ENCODE measurements around the gene KCNK7. TPM values are rescaled to one million over a fixed set of nuclear protein-coding genes. Genes with fewer than 3 reads are reported as not detected.

Gene KCNK7
- polyA plus RNA-seq, 3 donors = 0.20 to 4.4 (median 3.2) TPM

- H3K27ac ChIP-seq (ENCODE audit: low read depth, low read length) = no peak overlapping the region
- 86 to 94% (median 94%) methylated on average over 4 of the region's 4 CpGs for WGBS, 3 donors
Measured at GRCh38 chr11:65554842-65555430, 40.7 kb downstream of the KCNK7 start.

GRCh38 chr11:65554057-65554818 is 41.4 kb downstream of the KCNK7 start:
- WGBS, 3 donors = 82 to 89% (median 88%) methylated on average over 23 to 27 of the region's 27 CpGs
- H3K27ac ChIP-seq (ENCODE audit: low read depth, low read length) = no peak overlapping the region

- 56 to 82% (median 75%) methylated on average over 26 to 37 of the region's 37 CpGs for WGBS, 3 donors
- no peak overlapping the region for H3K27ac ChIP-seq (ENCODE audit: low read depth, low read length)
Measured at GRCh38 chr11:65553301-65554001, 42.1 kb downstream of the KCNK7 start.

- no peak overlapping the region for H3K27ac ChIP-seq (ENCODE audit: low read depth, low read length)
- 72 to 86% (median 82%) methylated on average over 9 of the region's 9 CpGs for WGBS, 3 donors
Measured at GRCh38 chr11:65552388-65552951, 43.1 kb downstream of the KCNK7 start.

GRCh38 chr11:65551572-65552387 is 43.8 kb downstream of the KCNK7 start:
- no peak overlapping the region for H3K27ac ChIP-seq (ENCODE audit: low read depth, low read length)
- 32 to 67% (median 61%) methylated on average over 17 of the region's 17 CpGs for WGBS, 3 donors

- WGBS, 3 donors = 90 to 99% (median 94%) methylated on average over 3 of the region's 3 CpGs
Measured at GRCh38 chr11:65549096-65549495, 46.5 kb downstream of the KCNK7 start.

GRCh38 chr11:65548395-65548794 is 47.2 kb downstream of the KCNK7 start:
- WGBS, 3 donors = 85 to 91% (median 85%) methylated on average over 3 of the region's 3 CpGs
- H3K27ac ChIP-seq (ENCODE audit: low read depth, low read length) = no peak overlapping the region

More at GRCh38 chr11:65549096-65549495, 46.5 kb downstream of the KCNK7 start:
- H3K27ac ChIP-seq (ENCODE audit: low read depth, low read length) = no peak overlapping the region

GRCh38 chr11:65547446-65548125 is 48.0 kb downstream of the KCNK7 start:
- WGBS, 3 donors = 82 to 86% (median 83%) methylated on average over 49 to 52 of the region's 52 CpGs
- H3K27ac ChIP-seq (ENCODE audit: low read depth, low read length) = no peak overlapping the region

- no peak overlapping the region for H3K27ac ChIP-seq (ENCODE audit: low read depth, low read length)
- WGBS, 3 donors = 14 to 46% (median 29%) methylated on average over 50 to 64 of the region's 64 CpGs
Measured at GRCh38 chr11:65546217-65546958, 49.2 kb downstream of the KCNK7 start.

- no peak overlapping the region for H3K27ac ChIP-seq (ENCODE audit: low read depth, low read length)
- WGBS, 3 donors = 50 to 66% (median 51%) methylated on average over 4 of the region's 4 CpGs
Measured at GRCh38 chr11:65545853-65546216, 49.8 kb downstream of the KCNK7 start.

Other genes with a start within 250 kb of the KCNK7 start
- under 1 TPM; 0.04 to 0.45 (median 0.08) TPM for gene TIGD3, start 241.0 kb downstream of the KCNK7 start, polyA plus RNA-seq
- gene SLC25A45, start 213.2 kb downstream of the KCNK7 start, polyA plus RNA-seq = 10 to 100 TPM in 1 of 3 donors, 1 to 10 TPM in 2; 7.2 to 18.5 (median 8.2) TPM
- 10 to 100 TPM; 16.5 to 30.6 (median 17.3) TPM for gene FRMD8, start 209.2 kb downstream of the KCNK7 start, polyA plus RNA-seq
- 1,000 to 10,000 TPM in 1 of 3 donors, 100 to 1,000 TPM in 2; 598 to 1,041 (median 691) TPM for gene NEAT1, start 173.0 kb downstream of the KCNK7 start, polyA plus RNA-seq
- gene MALAT1, start 96.8 kb downstream of the KCNK7 start, polyA plus RNA-seq = 1,000 to 10,000 TPM in 1 of 3 donors, 100 to 1,000 TPM in 1, 10 to 100 TPM in 1; 88.8 to 1,293 (median 187) TPM
- gene SCYL1, start 70.7 kb downstream of the KCNK7 start, polyA plus RNA-seq = 10 to 100 TPM; 55.1 to 77.2 (median 63.0) TPM
- gene LTBP3, start 37.4 kb downstream of the KCNK7 start, polyA plus RNA-seq = 10 to 100 TPM; 44.3 to 69.5 (median 55.4) TPM
- 10 to 100 TPM; 50.0 to 72.9 (median 58.8) TPM for gene ZNRD2, start 25.3 kb downstream of the KCNK7 start, polyA plus RNA-seq
- 10 to 100 TPM; 52.2 to 74.9 (median 66.3) TPM for gene FAM89B, start 23.3 kb downstream of the KCNK7 start, polyA plus RNA-seq
- 10 to 100 TPM in 2 of 3 donors, 1 to 10 TPM in 1; 9.7 to 70.4 (median 48.5) TPM for gene EHBP1L1, start 19.7 kb downstream of the KCNK7 start, polyA plus RNA-seq
- 10 to 100 TPM; 21.4 to 85.5 (median 66.0) TPM for gene MAP3K11, start 18.4 kb upstream of the KCNK7 start, polyA plus RNA-seq
- gene PCNX3, start 20.0 kb upstream of the KCNK7 start, polyA plus RNA-seq = 10 to 100 TPM; 11.1 to 16.8 (median 13.3) TPM
- gene SIPA1, start 42.3 kb upstream of the KCNK7 start, polyA plus RNA-seq = 100 to 1,000 TPM in 1 of 3 donors, 10 to 100 TPM in 2; 23.7 to 105 (median 36.3) TPM
- 10 to 100 TPM; 30.8 to 61.2 (median 50.4) TPM for gene RELA, start 67.1 kb upstream of the KCNK7 start, polyA plus RNA-seq
- gene KAT5, start 116.5 kb upstream of the KCNK7 start, polyA plus RNA-seq = 10 to 100 TPM; 41.6 to 55.1 (median 50.6) TPM
- 100 to 1,000 TPM in 1 of 3 donors, 10 to 100 TPM in 2; 41.9 to 103 (median 88.3) TPM for gene RNASEH2C, start 125.0 kb upstream of the KCNK7 start, polyA plus RNA-seq
- 10 to 100 TPM in 2 of 3 donors, 1 to 10 TPM in 1; 7.4 to 22.6 (median 10.0) TPM for gene AP5B1, start 185.2 kb upstream of the KCNK7 start, polyA plus RNA-seq
- under 1 TPM in 2 of 3 donors, not detected in 1; 0.21 to 0.68 TPM for gene OVOL1, start 191.3 kb upstream of the KCNK7 start, polyA plus RNA-seq
- under 1 TPM in 2 of 3 donors, not detected in 1; 0.34 to 0.41 TPM for gene SNX32, start 238.2 kb upstream of the KCNK7 start, polyA plus RNA-seq